Mesodermal cell (in vitro differentiated cells): ENCODE results near the gene LUC7L3.

Experiments used
- H3K27ac ChIP-seq: 2 replicates; pipeline ENCODE4 v1.7.0; 2013; ENCODE audit warnings: mild to moderate bottlenecking, low read depth, low read length, moderate library complexity; ENCODE audit not compliant: severe bottlenecking
- H3K36me3 ChIP-seq: 2 replicates; pipeline ENCODE4 v1.7.1; 2013; ENCODE audit warnings: mild to moderate bottlenecking, low read length, moderate library complexity; ENCODE audit not compliant: control insufficient read depth, insufficient read depth
- H3K4me1 ChIP-seq: one replicate; pipeline ENCODE4 v1.7.1; 2013; ENCODE audit warnings: mild to moderate bottlenecking, low read length; ENCODE audit not compliant: insufficient read depth, control insufficient read depth, poor library complexity, severe bottlenecking
- H3K4me3 ChIP-seq: 2 replicates; pipeline ENCODE4 v1.7.0; 2013; ENCODE audit warnings: low read length, control low read depth, mild to moderate bottlenecking; ENCODE audit not compliant: insufficient read depth, poor library complexity, severe bottlenecking; ENCODE audit errors: extremely low read depth
- H3K9me3 ChIP-seq: 2 replicates; pipeline ENCODE4 v1.7.1; 2013; ENCODE audit warnings: mild to moderate bottlenecking, low read length, moderate library complexity; ENCODE audit not compliant: control insufficient read depth
- WGBS, 2 experiments: methylation state at CpG; one replicate each; pipeline ENCODE4 v1.1.5; 2013; ENCODE audit warnings: missing lambda C conversion rate in 2 of 2; ENCODE audit not compliant: insufficient coverage in 2 of 2; 5-methylcytosine and 5-hydroxymethylcytosine counted together

Gene LUC7L3

DNA sequence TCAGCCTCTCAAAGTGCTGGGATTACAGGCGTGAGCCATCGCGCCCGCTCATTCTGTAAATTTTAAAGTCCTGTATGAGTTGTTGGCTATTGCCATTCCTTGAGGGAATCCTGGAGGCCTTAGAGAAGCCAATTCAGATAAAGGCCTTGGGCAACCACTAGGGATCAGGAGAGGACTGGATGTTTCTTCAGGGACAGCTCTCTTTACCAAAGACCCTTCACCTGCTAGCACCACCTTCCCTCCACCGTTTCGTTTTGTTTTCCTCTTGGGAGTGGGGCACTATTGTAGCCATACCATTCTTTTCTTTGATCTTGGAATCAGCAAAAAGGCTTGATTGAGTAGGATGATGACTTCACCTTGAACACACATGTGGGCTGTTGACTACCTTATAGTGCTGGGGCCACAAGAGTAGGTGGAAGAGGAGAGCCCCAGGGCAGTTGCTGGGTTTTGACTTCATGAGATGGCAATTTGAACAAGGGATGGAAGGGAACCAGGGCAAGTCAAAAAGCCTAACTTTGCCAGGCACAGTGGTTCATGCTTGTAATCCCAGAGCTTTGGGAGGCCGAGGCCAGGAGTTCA, 54.9 kb downstream of the LUC7L3 start:
- Histone ChIP-seq H3K36me3 (no peaks in the 10 kb centered on the region), H3K27ac (no peak overlapping the region), H3K4me3 (no peak overlapping the region), H3K9me3 (no peaks in the 10 kb centered on the region), H3K4me1 (no peaks in the 10 kb centered on the region)
- WGBS, 2 experiments = 85 to 92% methylated on average over 5 of the region's 7 CpGs

DNA sequence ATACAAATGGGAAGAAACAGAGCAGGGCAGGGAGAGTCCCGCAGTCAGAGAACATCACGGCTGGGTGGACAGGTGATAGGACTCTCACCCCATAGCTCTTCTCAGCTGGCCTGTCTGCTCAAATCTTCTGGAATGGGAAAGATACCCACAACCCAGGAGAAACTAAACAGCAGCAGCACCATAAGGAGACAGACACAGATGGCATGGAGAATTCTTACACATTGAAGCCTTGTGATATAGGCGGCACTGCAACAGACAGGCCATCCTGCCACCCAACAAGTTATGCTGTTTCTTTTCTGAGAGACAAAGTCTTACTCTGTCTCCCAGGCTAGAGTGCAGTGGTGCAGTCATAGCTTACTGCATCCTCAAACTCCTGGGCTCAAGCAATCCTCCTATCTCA, 56.5 kb downstream of the LUC7L3 start:
- Histone ChIP-seq H3K36me3 (no peaks in the 10 kb centered on the region), H3K4me3 (no peak overlapping the region), H3K9me3 (no peaks in the 10 kb centered on the region), H3K4me1 (no peaks in the 10 kb centered on the region), H3K27ac (no peak overlapping the region)
- WGBS, 2 experiments = 97 to 100% methylated on average over 1 to 3 of the region's 3 CpGs

DNA sequence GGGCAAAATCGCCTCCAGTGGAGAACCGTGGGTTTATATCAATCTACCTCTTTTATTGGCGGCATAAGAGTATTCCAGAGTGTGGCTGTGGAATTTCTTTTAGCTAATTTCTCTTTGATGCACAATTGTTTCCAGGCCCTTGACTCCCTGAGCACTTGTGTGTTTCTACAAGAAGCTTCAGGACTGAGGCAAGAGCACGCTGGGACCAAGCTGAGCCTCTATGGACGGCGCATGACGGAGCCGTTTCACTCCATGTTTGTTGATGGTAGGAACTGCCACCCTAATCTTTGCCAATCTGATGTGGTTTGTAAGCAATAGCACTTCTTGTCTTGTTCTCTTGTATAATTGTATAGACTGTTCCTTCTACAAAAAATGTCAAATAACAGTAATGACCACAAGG, 59.1 kb downstream of the LUC7L3 start:
- no peaks in the 10 kb centered on the region for H3K9me3 ChIP-seq
- H3K4me3 ChIP-seq = no peak overlapping the region
- WGBS, 2 experiments = 77 to 86% methylated on average over 4 to 5 of the region's 8 CpGs
- H3K27ac ChIP-seq = no peak overlapping the region
- no peaks in the 10 kb centered on the region for H3K4me1 ChIP-seq
- no peaks in the 10 kb centered on the region for H3K36me3 ChIP-seq

DNA sequence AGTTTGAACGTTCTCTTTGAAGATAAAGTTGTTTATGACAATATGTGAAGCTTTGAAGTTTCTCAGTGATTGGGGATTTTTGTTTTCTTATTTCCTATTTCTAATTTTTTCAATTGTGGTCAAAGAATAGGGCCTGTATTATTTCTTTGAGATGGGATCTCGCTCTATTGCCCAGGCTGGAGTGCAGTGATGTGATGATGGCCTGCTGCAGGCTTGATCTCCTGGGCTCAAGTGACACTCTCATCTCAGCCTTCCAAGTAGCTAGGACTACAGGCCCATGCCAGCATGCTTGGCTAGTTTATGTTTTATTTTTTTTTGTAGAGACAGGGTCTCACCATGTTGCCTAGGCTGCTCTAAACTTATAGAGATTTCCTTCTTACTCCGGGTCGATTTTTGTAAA, 59.6 kb downstream of the LUC7L3 start:
- no CpG with 5 or more reads among the region's 4 CpGs for WGBS, 2 experiments
- no peaks in the 10 kb centered on the region for H3K36me3 ChIP-seq
- H3K27ac ChIP-seq = no peak overlapping the region
- H3K9me3 ChIP-seq = no peaks in the 10 kb centered on the region
- no peaks in the 10 kb centered on the region for H3K4me1 ChIP-seq
- H3K4me3 ChIP-seq = no peak overlapping the region

DNA sequence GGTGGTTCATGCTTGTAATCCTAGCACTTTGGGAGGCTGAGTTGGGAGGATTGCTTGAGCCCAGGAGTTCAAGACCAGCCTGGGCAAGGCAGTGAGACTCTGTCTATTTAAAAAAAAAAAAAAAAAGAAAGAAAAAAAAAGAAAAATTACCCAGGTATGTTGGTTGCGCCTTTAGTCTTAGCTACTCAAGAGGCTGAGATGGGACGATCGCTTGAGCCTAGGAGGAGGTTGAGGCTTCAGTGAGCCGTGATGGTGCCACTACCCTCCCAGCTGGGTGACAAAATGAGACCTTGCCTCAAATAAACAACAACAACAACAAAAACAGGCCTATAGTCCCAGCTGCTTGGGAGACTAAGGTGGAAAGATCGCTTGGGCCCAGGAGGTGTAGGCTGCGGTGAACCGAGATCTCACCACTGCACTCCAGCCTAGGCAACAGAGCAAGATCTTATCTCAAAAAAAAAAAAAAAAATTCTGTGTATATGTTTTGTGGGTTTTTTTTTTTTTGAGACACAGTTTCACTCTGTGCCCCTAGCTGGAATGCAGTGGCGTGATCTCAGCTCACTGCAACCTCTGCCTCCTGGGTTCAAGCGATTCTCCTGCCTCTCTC, 60.4 kb downstream of the LUC7L3 start:
- WGBS, 2 experiments = 100% methylated on average over 2 of the region's 9 CpGs; no CpG with 5 or more reads in 1 of the 2 experiments
- Histone ChIP-seq H3K9me3 (no peaks in the 10 kb centered on the region), H3K27ac (no peak overlapping the region), H3K4me3 (no peak overlapping the region), H3K4me1 (no peaks in the 10 kb centered on the region), H3K36me3 (no peaks in the 10 kb centered on the region)

DNA sequence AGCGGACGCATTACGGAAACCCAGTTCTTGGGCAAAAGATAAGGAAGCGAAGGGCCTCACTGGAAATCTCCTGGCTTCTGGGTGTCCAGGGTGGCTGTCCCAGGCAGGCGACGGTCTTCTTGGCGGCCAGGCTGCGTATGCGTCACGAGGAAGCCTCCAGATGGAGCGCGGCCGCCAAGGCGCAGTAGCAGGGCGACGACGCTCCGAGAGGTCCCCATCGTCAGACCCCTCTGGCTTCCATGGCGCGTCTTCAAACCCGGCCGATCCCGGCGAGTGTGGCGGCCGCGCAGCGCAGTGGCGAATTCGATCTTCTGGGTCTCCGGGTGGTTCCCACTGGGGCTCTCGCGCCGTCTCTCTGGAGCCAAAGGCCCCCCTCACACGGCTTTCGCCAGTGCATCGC, 61.8 kb downstream of the LUC7L3 start:
- no peaks in the 10 kb centered on the region for H3K36me3 ChIP-seq
- no peak overlapping the region for H3K27ac ChIP-seq
- no peaks in the 10 kb centered on the region for H3K9me3 ChIP-seq
- no peaks in the 10 kb centered on the region for H3K4me1 ChIP-seq
- H3K4me3 ChIP-seq = no peak overlapping the region
- WGBS, 2 experiments = 95 to 98% methylated on average over 33 to 37 of the region's 38 CpGs

DNA sequence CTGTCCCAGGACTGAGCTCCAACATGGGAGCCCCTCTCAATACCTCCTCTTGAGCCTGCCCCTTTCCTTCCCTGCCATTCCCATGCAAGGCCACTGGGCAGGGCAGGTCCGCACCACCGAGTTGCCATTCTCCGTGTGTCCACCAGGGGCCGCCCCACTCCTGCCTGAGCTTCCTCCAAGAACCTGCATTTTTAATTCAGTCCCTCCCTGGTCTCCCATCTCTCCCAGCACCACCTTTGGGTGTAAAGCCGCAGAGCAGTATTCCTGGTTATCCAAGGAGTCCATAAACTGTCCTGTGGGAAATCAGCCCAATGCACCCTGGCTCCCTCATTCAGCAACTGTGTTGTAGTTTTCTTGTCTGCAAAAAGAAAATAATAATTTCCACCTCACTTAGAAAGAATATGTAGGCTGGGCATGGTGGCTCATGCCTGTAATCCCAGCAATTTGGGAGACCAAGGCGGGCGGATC, 63.8 kb downstream of the LUC7L3 start:
- H3K4me1 ChIP-seq = peaks cover 6% of the 10 kb centered on the region
- 20 to 46% methylated on average over 4 to 6 of the region's 7 CpGs for WGBS, 2 experiments
- H3K9me3 ChIP-seq = no peaks in the 10 kb centered on the region
- no peak overlapping the region for H3K4me3 ChIP-seq
- no peaks in the 10 kb centered on the region for H3K36me3 ChIP-seq
- H3K27ac ChIP-seq = no peak overlapping the region

DNA sequence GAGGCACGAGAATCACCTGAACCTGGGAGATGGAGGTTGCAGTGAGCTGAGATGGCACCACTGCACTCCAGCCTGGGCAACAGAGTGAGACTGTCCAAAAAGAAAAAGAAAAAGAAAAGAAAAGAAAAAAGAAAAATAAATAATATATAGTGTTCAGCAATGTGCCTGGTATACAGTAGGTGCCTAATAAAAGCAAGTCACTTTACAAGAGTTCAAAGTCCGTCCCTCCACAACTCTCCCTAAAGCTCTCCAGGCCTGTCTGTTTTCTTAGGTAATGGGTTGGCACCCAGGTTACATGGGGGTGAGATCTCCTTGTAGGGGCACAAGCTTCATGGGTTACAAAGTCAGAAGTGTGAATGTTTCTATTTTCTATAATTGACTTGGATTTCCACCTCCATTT, 64.5 kb downstream of the LUC7L3 start:
- Histone ChIP-seq H3K27ac (no peak overlapping the region), H3K9me3 (no peaks in the 10 kb centered on the region), H3K4me1 (peaks cover 6% of the 10 kb centered on the region), H3K4me3 (no peak overlapping the region), H3K36me3 (no peaks in the 10 kb centered on the region)
- WGBS, 2 experiments = 100% methylated on average over 1 of the region's 2 CpGs; no CpG with 5 or more reads in 1 of the 2 experiments

DNA sequence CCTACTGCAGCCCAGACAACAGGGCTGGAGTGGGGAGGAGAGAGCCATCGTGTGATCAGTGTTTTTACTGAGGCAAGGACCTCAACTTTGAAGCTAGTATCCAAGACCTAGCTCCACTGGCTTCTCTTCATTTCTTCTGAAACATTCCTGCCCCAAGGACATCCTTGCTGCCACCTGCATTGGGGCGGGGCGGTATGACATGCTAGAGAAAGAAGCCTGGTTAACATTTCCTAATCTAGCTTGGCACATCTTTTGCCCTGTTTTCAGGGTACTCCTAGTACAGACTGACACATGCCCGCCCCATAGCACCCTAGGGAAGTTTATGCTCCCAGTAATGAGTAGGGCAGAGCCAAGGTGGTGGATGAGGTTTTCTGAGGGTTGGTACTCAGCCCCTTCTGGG, 65.7 kb downstream of the LUC7L3 start:
- H3K27ac ChIP-seq = no peak overlapping the region
- H3K9me3 ChIP-seq = no peaks in the 10 kb centered on the region
- H3K4me1 ChIP-seq = peaks cover 8% of the 10 kb centered on the region
- no peak overlapping the region for H3K4me3 ChIP-seq
- 78 to 89% methylated on average over 3 of the region's 4 CpGs for WGBS, 2 experiments
- no peaks in the 10 kb centered on the region for H3K36me3 ChIP-seq

DNA sequence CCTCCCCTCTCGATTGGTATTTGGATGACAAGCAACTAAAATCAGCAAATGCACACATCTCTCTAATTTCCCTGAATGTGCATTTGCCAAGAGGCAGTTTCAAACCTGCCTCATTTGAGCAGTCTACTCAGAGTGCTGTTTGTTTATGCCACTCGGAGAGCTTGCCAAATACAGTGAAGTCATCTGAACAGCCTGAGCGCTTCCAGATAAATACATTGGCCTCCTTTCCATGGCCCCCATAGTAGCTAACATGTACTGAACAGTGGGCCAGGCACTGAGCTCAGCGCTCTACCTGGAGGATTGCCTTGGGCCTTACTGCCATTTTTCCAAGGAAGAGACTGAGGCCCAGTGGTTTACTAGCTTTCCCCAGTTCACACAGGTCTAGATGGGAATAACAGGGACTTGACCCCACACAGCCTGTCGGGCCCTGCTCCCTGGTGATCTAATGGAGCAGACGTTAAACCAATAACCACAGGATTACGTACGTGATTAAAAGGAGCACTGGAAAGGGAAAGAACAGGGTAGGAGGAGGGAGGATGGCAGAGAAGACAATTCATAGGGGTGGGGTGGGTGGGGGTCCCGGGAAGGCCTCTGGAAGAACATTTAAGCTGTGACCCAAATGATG, 66.7 kb downstream of the LUC7L3 start:
- no peak overlapping the region for H3K27ac ChIP-seq
- peaks cover 8% of the 10 kb centered on the region for H3K4me1 ChIP-seq
- no peak overlapping the region for H3K4me3 ChIP-seq
- 92 to 93% methylated on average over 5 to 9 of the region's 9 CpGs for WGBS, 2 experiments
- H3K36me3 ChIP-seq = no peaks in the 10 kb centered on the region
- no peaks in the 10 kb centered on the region for H3K9me3 ChIP-seq

DNA sequence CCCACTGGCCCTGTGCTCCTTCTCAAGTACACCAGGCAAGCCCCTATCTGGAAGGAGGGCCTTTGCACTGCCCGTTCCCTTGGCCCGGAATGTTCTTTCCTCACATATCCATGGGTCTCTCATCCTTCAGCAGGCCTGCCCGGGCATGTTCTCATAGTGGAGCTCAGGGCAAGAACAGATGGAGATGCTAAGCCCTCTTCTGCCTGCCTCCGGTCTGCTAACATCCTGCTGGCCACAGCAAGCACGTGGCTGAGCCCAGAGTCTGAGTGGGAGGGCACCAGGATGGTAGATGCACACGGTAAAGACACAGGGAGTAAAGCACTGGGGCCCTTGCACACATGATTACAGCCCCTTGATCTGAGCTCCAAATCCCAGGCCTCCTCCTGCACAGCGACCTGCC, 67.7 kb downstream of the LUC7L3 start:
- Histone ChIP-seq H3K27ac (no peak overlapping the region), H3K36me3 (no peaks in the 10 kb centered on the region), H3K4me3 (no peak overlapping the region), H3K9me3 (no peaks in the 10 kb centered on the region), H3K4me1 (peaks cover 8% of the 10 kb centered on the region)
- WGBS, 2 experiments = 91 to 95% methylated on average over 5 to 6 of the region's 7 CpGs
